ENCODE data around the gene OMG. TPM values are rescaled to one million over a fixed set of nuclear protein-coding genes. Genes with fewer than 3 reads are reported as not detected.
"Not testable (repeated sequence)": the region's sequence is repeated elsewhere in the genome, so short reads cannot be mapped to it uniquely, and the experiment has no call there.

OMG gene
- not detected in 2 replicates for total RNA-seq (2014; rRNA removed; shearing (Covaris generic))

DNA sequence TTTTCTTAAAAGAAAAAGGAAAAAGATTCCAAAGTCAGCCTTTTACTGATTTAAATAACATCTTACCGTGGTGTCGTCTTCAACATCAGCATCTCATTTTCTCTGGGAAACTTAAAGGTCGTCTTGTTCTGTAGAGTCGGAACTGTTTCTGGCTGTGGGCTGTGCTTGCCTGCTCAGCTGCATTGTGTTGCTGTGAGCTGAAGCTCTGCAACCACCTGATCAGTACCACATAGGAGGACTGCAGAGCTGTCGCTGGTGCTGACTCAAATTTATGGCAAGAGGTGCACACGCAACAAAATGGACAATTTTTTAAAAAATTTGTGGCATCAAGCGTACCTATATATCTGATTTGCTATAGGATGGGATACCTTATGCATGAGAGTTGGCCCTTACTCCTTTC is at the start of gene OMG:
Gene OMG (minus strand): TSS at position 150 of the 400 bp plus-strand sequence. CDS start 908 bp downstream, outside the sequence.
- no peaks in the 10 kb centered on the region for H3K4me1 ChIP-seq (replicated peaks)
- no peak within 1 kb of the TSS for H3K4me3 ChIP-seq
- H3K27me3 ChIP-seq (replicated peaks) = no peaks in the 10 kb centered on the region
- H3K36me3 ChIP-seq = peaks cover 14% of the 10 kb centered on the region; the same call in 1 of the 2 replicates
- no peak for DNase-seq (ENCODE audit: low read depth in 1 of 2, low spot score in 2 of 2)
- no peaks in the 10 kb centered on the region for H3K9me3 ChIP-seq (replicated peaks)
- H3K27ac ChIP-seq = no peak within 1 kb of the TSS

DNA sequence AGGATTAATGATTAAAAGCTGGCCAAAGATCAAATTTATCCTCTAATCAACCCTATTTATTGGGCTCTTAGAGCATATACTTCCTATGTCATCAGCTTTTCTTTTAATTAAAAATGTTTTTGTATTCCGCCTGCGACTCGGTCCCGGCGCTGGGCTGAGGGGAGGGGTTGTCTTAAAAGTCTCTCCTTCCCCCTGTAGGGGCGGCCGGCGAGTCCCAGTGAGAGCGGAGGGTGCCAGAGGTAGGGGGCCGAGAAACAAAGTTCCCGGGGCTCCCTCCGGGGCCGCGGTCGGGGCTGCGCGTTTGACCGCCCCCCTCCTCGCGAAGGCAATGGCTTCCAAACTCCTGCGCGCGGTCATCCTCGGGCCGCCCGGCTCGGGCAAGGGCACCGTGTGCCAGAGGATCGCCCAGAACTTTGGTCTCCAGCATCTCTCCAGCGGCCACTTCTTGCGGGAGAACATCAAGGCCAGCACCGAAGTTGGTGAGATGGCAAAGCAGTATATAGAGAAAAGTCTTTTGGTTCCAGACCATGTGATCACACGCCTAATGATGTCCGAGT is 48.2 kb upstream of the OMG start:
- H3K36me3 ChIP-seq = peaks cover 39% of the 10 kb centered on the region
- not testable (repeated sequence) for DNase-seq (ENCODE audit: low read depth in 1 of 2, low spot score in 2 of 2); H3K9me3 ChIP-seq (replicated peaks); H3K4me3 ChIP-seq; H3K27me3 ChIP-seq (replicated peaks); H3K4me1 ChIP-seq (replicated peaks); H3K27ac ChIP-seq

- peaks cover 40% of the 10 kb centered on the region for H3K36me3 ChIP-seq
- peaks cover 15% of the 10 kb centered on the region for H3K4me1 ChIP-seq (replicated peaks)
- 0 out of 2 replicates have a peak overlapping the region, but pooled peaks have one; percentile 5 for H3K27ac ChIP-seq
- DNase-seq (ENCODE audit: low read depth in 1 of 2, low spot score in 2 of 2) = peak in 1 of 2 experiments; percentile 37
- no peaks in the 10 kb centered on the region for H3K9me3 ChIP-seq (replicated peaks)
- no peaks in the 10 kb centered on the region for H3K27me3 ChIP-seq (replicated peaks)
- no peak overlapping the region for H3K4me3 ChIP-seq
Measured at GRCh38 chr17:31339906-31340661, 43.0 kb upstream of the OMG start.

DNA sequence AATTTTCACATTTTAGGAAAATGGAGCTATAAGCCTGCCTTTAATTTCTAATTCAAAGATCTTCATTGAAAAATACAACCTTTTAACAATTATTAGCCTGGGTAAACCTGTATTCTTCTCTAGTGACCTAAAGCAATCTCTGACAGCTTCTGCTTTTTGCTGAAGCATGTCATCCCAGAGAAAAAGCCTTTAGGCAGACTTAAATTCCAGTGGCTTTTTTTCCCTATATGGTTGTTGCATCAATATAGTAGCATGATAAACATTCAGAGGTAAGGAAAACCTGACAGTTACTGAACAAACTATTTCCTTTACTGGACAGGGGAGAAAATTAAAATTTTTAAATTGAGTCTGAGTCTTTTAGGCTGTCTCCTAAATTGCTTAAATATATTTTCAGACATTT is 32.2 kb upstream of the OMG start:
- no peak for DNase-seq (ENCODE audit: low read depth in 1 of 2, low spot score in 2 of 2)

GRCh38 chr17:31328160-31328535 is 31.1 kb upstream of the OMG start:
- Histone ChIP-seq H3K4me1 (replicated peaks) (peaks cover 34% of the 10 kb centered on the region), H3K9me3 (replicated peaks) (no peaks in the 10 kb centered on the region), H3K27me3 (replicated peaks) (no peaks in the 10 kb centered on the region), H3K27ac (peak overlapping the region; percentile 90), H3K36me3 (peaks cover 30% of the 10 kb centered on the region), H3K4me3 (no peak overlapping the region)
- no peak for DNase-seq (ENCODE audit: low read depth in 1 of 2, low spot score in 2 of 2)

More for the DNA sequence above, 32.2 kb upstream of the OMG start:
- H3K27ac ChIP-seq = peak overlapping the region; percentile 90
- H3K4me1 ChIP-seq (replicated peaks) = peaks cover 34% of the 10 kb centered on the region
- no peak overlapping the region for H3K4me3 ChIP-seq
- H3K36me3 ChIP-seq = peaks cover 30% of the 10 kb centered on the region
- H3K9me3 ChIP-seq (replicated peaks) = no peaks in the 10 kb centered on the region
- H3K27me3 ChIP-seq (replicated peaks) = no peaks in the 10 kb centered on the region

- H3K4me3 ChIP-seq = no peak overlapping the region
- H3K27me3 ChIP-seq (replicated peaks) = no peaks in the 10 kb centered on the region
- peak overlapping the region; percentile 90 for H3K27ac ChIP-seq
- H3K36me3 ChIP-seq = peaks cover 30% of the 10 kb centered on the region
- peak; percentile 55 to 86 for DNase-seq (ENCODE audit: low read depth in 1 of 2, low spot score in 2 of 2)
- H3K4me1 ChIP-seq (replicated peaks) = peaks cover 34% of the 10 kb centered on the region
- no peaks in the 10 kb centered on the region for H3K9me3 ChIP-seq (replicated peaks)
Measured at GRCh38 chr17:31327534-31328159, 30.6 kb upstream of the OMG start.

DNA sequence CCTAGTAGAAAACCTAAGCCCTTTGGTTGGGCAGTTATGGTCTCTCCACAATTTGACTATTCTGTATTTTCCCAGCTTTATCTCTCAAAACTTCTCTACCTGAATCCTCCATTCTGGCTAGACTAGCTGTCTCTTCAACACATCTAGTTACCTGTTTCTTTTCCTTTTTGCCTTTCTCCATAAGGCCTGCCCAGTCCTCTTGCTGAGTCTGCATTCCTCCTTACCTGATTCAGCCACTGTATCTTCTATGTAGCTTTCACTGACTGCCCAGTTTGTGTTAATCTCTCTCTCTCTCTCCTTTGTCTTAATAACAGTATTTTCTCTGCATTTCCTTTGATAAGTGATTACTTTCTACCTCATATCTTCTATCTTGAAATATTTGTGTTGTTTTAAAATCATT is 26.5 kb upstream of the OMG start:
- no peak for DNase-seq (ENCODE audit: low read depth in 1 of 2, low spot score in 2 of 2)

DNA sequence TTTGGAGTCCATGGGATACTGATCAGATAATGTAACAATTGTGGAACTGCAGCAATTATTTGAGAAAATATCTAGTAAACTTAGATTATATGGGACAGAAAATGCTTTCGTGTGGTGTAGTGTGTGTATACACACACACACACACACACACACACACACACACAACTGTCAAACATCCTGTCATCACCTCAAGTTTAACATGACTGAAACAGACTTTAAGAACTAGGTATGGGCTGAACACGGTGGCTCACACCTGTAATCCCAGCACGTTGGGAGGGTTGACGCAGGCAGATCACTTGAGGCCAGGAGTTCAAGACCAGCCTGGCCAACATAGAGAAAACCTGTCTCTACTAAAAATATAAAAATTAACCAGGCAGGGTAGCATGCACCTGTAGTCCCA is 24.9 kb upstream of the OMG start:
- no peak overlapping the region for H3K4me3 ChIP-seq
- no peaks in the 10 kb centered on the region for H3K9me3 ChIP-seq (replicated peaks)
- peaks cover 13% of the 10 kb centered on the region for H3K36me3 ChIP-seq
- no peak overlapping the region for H3K27ac ChIP-seq
- peaks cover 34% of the 10 kb centered on the region for H3K4me1 ChIP-seq (replicated peaks)
- no peak for DNase-seq (ENCODE audit: low read depth in 1 of 2, low spot score in 2 of 2)
- H3K27me3 ChIP-seq (replicated peaks) = no peaks in the 10 kb centered on the region

More for the DNA sequence above, 26.5 kb upstream of the OMG start:
- Histone ChIP-seq H3K4me1 (replicated peaks) (peaks cover 44% of the 10 kb centered on the region), H3K4me3 (no peak overlapping the region), H3K27ac (no peak overlapping the region), H3K27me3 (replicated peaks) (no peaks in the 10 kb centered on the region), H3K36me3 (peaks cover 16% of the 10 kb centered on the region), H3K9me3 (replicated peaks) (no peaks in the 10 kb centered on the region)

GRCh38 chr17:31321481-31321880 is 24.4 kb upstream of the OMG start, which contains the start of gene EVI2A:
EVI2A (minus strand) TSS chr17:31321622; CDS start chr17:31319013, 2,609 bp downstream.
- peak within 1 kb of the TSS; percentile 20 for H3K4me3 ChIP-seq
- H3K27ac ChIP-seq = peak within 1 kb of the TSS; percentile 69
- H3K9me3 ChIP-seq (replicated peaks) = no peaks in the 10 kb centered on the region
- no peaks in the 10 kb centered on the region for H3K27me3 ChIP-seq (replicated peaks)
- peak; percentile 58 to 76 for DNase-seq (ENCODE audit: low read depth in 1 of 2, low spot score in 2 of 2)
- H3K36me3 ChIP-seq = peaks cover 11% of the 10 kb centered on the region
- H3K4me1 ChIP-seq (replicated peaks) = peaks cover 29% of the 10 kb centered on the region

DNA sequence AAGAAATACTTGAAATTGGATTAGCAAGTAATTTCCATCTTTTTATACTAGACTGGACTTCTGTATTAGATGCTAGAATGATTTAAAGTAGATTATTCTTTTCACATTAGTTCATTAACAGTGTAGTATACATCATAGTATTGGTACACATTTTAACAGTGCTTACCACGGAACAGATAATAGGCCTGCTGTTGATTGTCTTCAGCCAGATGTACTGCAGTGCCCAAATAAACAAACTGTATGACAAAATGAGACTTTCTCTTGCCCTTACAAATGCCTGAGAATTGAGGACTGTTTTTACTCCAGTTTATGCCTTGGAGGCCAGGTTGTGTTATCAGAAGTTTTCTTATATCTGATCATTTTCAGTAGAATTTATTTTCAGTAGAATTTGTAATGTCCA is 23.8 kb upstream of the OMG start:
- Histone ChIP-seq H3K4me1 (replicated peaks) (peaks cover 29% of the 10 kb centered on the region), H3K4me3 (peak overlapping the region; percentile 20), H3K9me3 (replicated peaks) (no peaks in the 10 kb centered on the region), H3K27ac (peak overlapping the region; percentile 69), H3K36me3 (peaks cover 5% of the 10 kb centered on the region), H3K27me3 (replicated peaks) (no peaks in the 10 kb centered on the region)
- DNase-seq (ENCODE audit: low read depth in 1 of 2, low spot score in 2 of 2) = peak in 1 of 2 experiments; percentile 40

DNA sequence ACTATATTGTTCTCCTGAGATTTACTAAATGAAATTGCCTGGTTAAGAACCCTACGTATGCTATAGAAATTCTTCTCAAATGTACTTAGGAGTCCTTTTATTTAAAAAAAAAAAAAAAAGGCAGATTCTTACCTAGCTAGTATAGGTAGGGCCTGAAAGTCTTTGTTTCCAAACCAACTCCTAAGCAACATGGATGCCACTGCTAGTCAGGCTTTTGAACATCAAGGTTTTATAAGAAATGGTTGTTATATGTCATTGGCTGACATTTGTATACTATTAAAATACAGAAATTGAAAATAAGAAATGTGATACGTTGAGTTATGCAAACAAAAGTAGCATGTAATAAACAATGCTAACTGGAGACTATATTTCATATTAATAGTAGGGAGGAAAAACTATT is 23.2 kb upstream of the OMG start:
- 0 out of 2 replicates have a peak, but pooled peaks cover 3% of the 10 kb centered on the region for H3K36me3 ChIP-seq
- DNase-seq (ENCODE audit: low read depth in 1 of 2, low spot score in 2 of 2) = no peak
- H3K27me3 ChIP-seq (replicated peaks) = no peaks in the 10 kb centered on the region
- H3K9me3 ChIP-seq (replicated peaks) = no peaks in the 10 kb centered on the region
- peaks cover 29% of the 10 kb centered on the region for H3K4me1 ChIP-seq (replicated peaks)
- H3K4me3 ChIP-seq = peak overlapping the region; percentile 20; the same call in 1 of the 2 replicates
- H3K27ac ChIP-seq = 0 out of 2 replicates have a peak overlapping the region, but pooled peaks have one; percentile 69

GRCh38 chr17:31318851-31319661 is 22.0 kb upstream of the OMG start:
- Histone ChIP-seq H3K4me3 (no peak overlapping the region), H3K9me3 (replicated peaks) (no peaks in the 10 kb centered on the region), H3K27me3 (replicated peaks) (no peaks in the 10 kb centered on the region), H3K36me3 (0 out of 2 replicates have a peak, but pooled peaks cover 3% of the 10 kb centered on the region), H3K27ac (peak overlapping the region; percentile 59), H3K4me1 (replicated peaks) (peaks cover 37% of the 10 kb centered on the region)
- no peak for DNase-seq (ENCODE audit: low read depth in 1 of 2, low spot score in 2 of 2)

- Histone ChIP-seq H3K4me3 (peak overlapping the region; percentile 4; the same call in 1 of the 2 replicates), H3K36me3 (0 out of 2 replicates have a peak, but pooled peaks cover 3% of the 10 kb centered on the region), H3K27me3 (replicated peaks) (no peaks in the 10 kb centered on the region), H3K4me1 (replicated peaks) (peaks cover 44% of the 10 kb centered on the region), H3K27ac (peak overlapping the region; percentile 59), H3K9me3 (replicated peaks) (no peaks in the 10 kb centered on the region)
- peak in 1 of 2 experiments; percentile 58 for DNase-seq (ENCODE audit: low read depth in 1 of 2, low spot score in 2 of 2)
Measured at GRCh38 chr17:31318298-31318801, 21.3 kb upstream of the OMG start.
